ENCODE data around the gene QRICH2.
A peak's percentile ranks its signal among the peaks of the same experiment; 100 is the strongest.
"Not testable (repeated sequence)": the region's sequence is repeated elsewhere in the genome, so short reads cannot be mapped to it uniquely, and the experiment has no call there.

Gene QRICH2

DNA sequence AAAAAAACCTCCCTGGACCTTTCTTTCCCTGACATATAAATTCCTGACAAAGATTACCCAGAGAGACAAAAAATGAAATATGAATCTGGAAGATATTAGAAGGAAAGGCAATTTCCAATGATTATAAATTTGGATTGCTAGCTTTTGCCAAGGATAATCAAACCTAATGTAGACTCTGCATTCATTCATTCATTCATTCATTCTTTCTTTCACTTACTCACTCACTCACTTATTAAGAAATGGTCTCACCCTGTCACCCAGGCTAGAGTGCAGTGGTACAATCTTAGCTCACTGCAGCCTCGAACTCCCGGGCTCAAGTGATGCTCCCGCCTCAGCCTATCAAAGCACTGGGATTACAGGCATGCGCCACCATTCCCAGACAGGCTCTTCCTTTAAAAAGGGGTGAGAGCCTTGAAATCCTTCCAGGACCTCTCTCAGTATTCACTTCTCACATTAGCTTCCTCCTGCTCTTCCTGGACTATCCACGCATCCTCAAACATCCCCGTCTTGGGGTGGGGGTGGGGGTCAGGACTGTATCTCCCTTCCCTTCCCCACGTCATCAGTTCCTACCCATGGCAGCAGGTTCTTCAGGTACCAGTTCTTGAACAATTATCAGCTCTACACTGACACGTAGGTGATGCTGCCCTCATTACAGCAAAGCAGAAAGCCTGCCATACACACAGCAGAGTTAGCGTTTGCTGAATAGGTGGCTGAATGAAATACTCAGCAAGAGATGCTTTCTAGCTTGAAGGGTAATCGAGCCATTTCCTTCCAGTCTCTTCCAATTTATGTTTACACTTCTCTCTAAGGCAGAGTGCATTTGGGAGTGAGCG lies 25.8 kb upstream of the QRICH2 start:
- no peak for DNase-seq
- in situ Hi-C loops (cut with MboI; ENCODE audit: low pct_unique_long_range_greater_than_20kb, low sequenced_read_pairs): no loop called here

DNA sequence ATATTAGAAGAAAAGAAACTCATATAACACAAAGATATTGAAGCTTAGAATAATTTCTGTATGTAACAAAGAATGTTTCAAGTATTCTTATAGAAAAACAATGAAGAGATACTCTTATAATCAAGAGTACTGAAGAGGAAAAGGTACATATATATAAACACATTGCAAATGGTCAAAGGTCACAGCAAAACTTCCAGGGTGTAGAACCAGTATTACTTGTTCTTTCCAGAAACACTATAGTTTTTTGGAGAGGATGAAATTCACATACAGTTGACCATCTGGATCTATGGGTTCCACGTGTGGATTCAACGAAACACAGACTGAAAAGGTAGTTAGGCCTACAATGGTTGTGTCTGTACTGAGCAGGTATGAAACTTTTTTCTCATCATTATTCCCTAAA lies 23.0 kb upstream of the QRICH2 start:
- no peak for DNase-seq
- in situ Hi-C loops (cut with MboI; ENCODE audit: low pct_unique_long_range_greater_than_20kb, low sequenced_read_pairs): no loop called here

- no peak for DNase-seq
- in situ Hi-C loops (cut with MboI; ENCODE audit: low pct_unique_long_range_greater_than_20kb, low sequenced_read_pairs): no loop called here
Measured at GRCh38 chr17:76329664-76330063, 21.6 kb upstream of the QRICH2 start.

DNA sequence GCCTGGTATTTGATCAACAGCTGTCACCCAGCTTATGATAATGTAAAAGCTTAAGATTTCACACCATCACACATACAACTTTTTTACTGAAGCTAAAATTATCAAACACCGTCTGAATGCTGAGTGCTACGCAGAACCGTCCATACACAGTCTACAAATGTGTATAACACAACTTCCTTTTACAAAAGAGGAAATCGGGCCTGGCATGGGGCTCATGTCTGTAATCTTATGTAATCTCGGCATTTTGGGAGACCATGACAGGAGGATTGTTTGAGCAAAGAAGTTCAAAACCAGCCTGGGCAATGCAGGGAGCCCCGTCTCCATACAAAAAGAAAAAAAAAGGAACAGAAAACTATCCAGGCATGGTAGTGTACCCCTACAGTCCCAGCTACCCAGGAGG lies 19.6 kb upstream of the QRICH2 start:
- DNase-seq: peak; percentile 50
- in situ Hi-C loops (cut with MboI; ENCODE audit: low pct_unique_long_range_greater_than_20kb, low sequenced_read_pairs): no loop called here

DNA sequence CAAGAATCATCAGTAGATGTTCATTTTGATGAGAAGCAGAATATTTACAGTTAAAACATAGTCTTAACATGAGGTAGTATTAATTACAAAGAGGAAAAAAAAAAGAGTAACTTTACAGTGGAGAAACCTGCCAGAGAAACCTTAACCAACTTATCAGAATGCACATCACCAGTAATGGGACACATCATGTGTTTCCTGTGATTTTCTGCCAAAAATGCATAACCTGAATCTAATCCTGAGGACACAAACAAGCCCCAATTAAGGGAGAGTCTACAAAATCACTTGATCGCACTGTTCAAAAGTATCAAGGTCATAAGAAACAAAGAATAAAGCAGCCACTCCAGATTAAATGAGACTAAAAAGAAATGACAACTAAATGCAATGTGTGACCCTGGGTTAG lies 18.2 kb upstream of the QRICH2 start:
- in situ Hi-C loops (cut with MboI; ENCODE audit: low pct_unique_long_range_greater_than_20kb, low sequenced_read_pairs): no loop called here

DNA sequence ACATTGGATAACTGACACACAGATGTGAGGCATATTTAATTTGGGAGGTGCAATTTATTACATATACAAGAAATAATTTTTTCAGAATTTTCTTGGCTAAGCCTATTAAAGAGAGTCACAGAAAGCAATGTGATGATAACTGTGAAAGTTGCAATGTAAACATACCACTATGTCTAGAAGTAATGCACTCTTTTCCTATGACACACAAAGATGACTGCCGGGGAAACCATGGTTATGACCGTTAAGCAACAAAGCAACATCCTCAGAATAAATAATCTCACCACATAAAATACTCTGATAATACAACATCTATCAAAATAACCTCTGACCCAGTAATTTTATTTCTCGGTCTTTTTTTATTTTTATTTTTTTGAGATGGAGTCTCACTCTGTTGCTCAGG lies 10.5 kb upstream of the QRICH2 start:
- in situ Hi-C loops (cut with MboI; ENCODE audit: low pct_unique_long_range_greater_than_20kb, low sequenced_read_pairs): no loop called here
- no peak for DNase-seq

More for the DNA sequence above, 18.2 kb upstream of the QRICH2 start:
- no peak for DNase-seq

- in situ Hi-C loops (cut with MboI; ENCODE audit: low pct_unique_long_range_greater_than_20kb, low sequenced_read_pairs): no loop called here
- DNase-seq: no peak
Measured at GRCh38 chr17:76317535-76317934, 9.5 kb upstream of the QRICH2 start.

GRCh38 chr17:76314392-76315227 lies 6.5 kb upstream of the QRICH2 start:
- peak; percentile 21 for DNase-seq
- in situ Hi-C loops (cut with MboI; ENCODE audit: low pct_unique_long_range_greater_than_20kb, low sequenced_read_pairs): no loop called here

DNA sequence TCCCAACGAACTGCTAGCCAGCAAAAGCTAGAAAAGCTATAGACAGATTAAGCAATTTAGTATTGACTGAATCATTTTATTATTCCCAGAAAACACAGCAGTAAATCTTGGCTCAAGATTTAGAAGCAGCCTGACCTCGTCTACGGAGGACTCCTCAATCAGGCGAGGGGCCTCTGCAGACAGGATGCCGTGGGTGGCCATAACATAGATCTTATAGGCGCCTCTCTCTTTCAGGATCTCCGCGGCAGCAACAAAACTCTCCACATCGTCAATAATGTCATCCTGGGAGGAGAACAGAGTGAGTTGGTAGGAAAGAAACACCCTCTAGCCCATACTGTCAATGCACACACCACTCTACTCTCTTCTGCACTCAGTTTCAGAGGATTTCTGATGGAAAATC lies 4.7 kb upstream of the QRICH2 start:
- in situ Hi-C loops (cut with MboI; ENCODE audit: low pct_unique_long_range_greater_than_20kb, low sequenced_read_pairs): no loop called here
- DNase-seq: no peak

DNA sequence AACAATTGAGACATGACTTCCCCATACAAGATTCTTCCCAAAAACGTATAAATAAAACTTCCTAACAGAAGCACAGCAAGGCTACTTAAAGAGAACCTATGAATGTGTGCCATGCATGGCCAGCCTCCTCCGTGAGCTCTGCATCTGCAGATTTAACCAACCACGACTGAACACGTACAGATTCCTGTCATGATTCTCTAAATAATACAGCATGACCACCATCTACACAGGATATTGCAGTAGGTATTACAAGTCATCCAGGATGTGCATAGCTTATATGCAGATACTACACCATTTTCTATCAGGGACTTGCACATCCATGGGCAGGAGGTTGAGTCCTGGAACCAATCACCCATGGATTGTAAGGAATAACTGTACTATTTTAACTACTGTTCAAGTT lies 1.4 kb upstream of the QRICH2 start:
- in situ Hi-C loops (cut with MboI; ENCODE audit: low pct_unique_long_range_greater_than_20kb, low sequenced_read_pairs): loop anchor here (10.0 kb wide), 1 partner anchor 85 kb away; no protein-coding TSS in a partner anchor
- DNase-seq: no peak

GRCh38 chr17:76307299-76307965 lies 644 bp downstream of the QRICH2 start:
- DNase-seq: no peak
- in situ Hi-C loops (cut with MboI; ENCODE audit: low pct_unique_long_range_greater_than_20kb, low sequenced_read_pairs): loop anchor here (10.0 kb wide), 1 partner anchor 87 kb away; no protein-coding TSS in a partner anchor

- DNase-seq: not testable (repeated sequence)
- in situ Hi-C loops (cut with MboI; ENCODE audit: low pct_unique_long_range_greater_than_20kb, low sequenced_read_pairs): loop anchor here (10.0 kb wide), 1 partner anchor 90 kb away; no protein-coding TSS in a partner anchor
Measured at GRCh38 chr17:76305135-76305454, 3.0 kb downstream of the QRICH2 start.

- no peak for DNase-seq
- in situ Hi-C loops (cut with MboI; ENCODE audit: low pct_unique_long_range_greater_than_20kb, low sequenced_read_pairs): loop anchor here (10.0 kb wide), 1 partner anchor 90 kb away; no protein-coding TSS in a partner anchor
Measured at GRCh38 chr17:76304226-76305134, 3.6 kb downstream of the QRICH2 start.

DNA sequence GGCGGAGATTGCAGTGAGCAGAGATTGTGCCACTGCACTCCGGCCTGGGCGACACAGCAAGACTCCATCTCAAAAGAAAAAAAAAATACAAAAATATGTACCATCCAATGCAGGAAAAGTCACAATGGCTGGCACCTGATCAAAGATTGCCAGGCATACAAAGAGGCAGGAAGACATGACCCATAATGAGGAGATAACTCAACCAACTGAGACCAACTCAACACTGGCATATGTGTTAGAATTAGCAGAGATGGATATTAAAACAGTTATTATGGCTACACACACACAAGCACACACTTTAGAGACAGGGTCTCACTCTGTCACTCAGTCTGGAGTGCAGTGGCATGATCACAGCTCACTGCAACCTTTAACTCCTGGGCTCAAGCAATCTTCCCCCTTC lies 10.6 kb downstream of the QRICH2 start:
- in situ Hi-C loops (cut with MboI; ENCODE audit: low pct_unique_long_range_greater_than_20kb, low sequenced_read_pairs): loop anchor here (25.0 kb wide), 1 partner anchor 285 kb away; the partner anchor contains the start of gene CDK3
- no peak for DNase-seq

GRCh38 chr17:76296889-76297288 lies 11.2 kb downstream of the QRICH2 start:
- no peak for DNase-seq
- in situ Hi-C loops (cut with MboI; ENCODE audit: low pct_unique_long_range_greater_than_20kb, low sequenced_read_pairs): loop anchor here (25.0 kb wide), 1 partner anchor 285 kb away; the partner anchor contains the start of gene CDK3

GRCh38 chr17:76296186-76296585 lies 11.9 kb downstream of the QRICH2 start:
- in situ Hi-C loops (cut with MboI; ENCODE audit: low pct_unique_long_range_greater_than_20kb, low sequenced_read_pairs): loop anchor here (25.0 kb wide), 1 partner anchor 284 kb away; the partner anchor contains the start of gene CDK3
- no peak for DNase-seq

GRCh38 chr17:76293106-76293505 lies 15.0 kb downstream of the QRICH2 start:
- DNase-seq: no peak
- in situ Hi-C loops (cut with MboI; ENCODE audit: low pct_unique_long_range_greater_than_20kb, low sequenced_read_pairs): loop anchor here (25.0 kb wide), 1 partner anchor 281 kb away; the partner anchor contains the start of gene CDK3

- in situ Hi-C loops (cut with MboI; ENCODE audit: low pct_unique_long_range_greater_than_20kb, low sequenced_read_pairs): loop anchor here (25.0 kb wide), 1 partner anchor 280 kb away; the partner anchor contains the start of gene CDK3
- no peak for DNase-seq
Measured at GRCh38 chr17:76292567-76292966, 15.5 kb downstream of the QRICH2 start.

All from KBM-7 (cell line).